ENCODE data around the gene FRMD1.

FRMD1 gene

DNA sequence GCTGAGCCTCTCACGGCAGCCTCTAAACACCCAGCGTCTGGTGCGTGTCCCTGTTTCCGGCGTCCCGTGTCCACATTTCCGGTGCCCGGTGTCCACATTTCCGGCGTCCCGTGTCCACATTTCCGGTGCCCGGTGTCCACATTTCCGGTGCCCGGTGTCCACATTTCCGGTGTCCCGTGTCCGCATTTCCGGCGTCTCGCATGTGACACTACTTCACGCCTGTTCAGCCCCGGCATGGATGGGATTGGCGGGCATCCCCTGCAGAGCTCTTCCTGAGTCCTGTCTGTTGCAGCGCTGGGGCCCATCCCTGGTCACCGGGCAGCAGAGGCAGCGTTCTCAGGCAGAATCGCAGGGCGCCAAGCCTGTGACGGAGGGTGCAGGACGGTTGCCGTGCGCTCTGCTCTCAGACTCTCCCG, 3.2 kb downstream of the FRMD1 start:
- no peak for DNase-seq

DNA sequence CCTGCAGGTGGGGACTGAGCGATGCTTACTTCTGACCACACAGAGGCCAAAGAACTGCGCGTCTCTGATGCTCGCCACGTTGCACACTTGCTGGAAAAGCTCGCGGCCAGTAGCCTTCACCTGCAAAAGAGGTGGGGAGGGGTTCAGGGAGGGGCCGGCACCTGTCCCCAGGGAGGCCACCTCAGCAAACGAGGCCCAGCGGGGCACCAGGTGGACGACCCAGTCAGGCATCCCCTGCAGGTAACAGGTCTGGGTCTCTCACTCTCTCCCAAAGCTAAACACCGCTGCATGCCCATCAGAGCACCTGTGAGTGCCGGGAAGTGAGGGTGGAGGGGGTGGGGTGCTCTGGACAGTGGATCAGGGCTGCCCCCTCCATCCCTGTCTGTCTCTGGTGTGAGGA, 3.8 kb downstream of the FRMD1 start:
- DNase-seq: no peak

DNA sequence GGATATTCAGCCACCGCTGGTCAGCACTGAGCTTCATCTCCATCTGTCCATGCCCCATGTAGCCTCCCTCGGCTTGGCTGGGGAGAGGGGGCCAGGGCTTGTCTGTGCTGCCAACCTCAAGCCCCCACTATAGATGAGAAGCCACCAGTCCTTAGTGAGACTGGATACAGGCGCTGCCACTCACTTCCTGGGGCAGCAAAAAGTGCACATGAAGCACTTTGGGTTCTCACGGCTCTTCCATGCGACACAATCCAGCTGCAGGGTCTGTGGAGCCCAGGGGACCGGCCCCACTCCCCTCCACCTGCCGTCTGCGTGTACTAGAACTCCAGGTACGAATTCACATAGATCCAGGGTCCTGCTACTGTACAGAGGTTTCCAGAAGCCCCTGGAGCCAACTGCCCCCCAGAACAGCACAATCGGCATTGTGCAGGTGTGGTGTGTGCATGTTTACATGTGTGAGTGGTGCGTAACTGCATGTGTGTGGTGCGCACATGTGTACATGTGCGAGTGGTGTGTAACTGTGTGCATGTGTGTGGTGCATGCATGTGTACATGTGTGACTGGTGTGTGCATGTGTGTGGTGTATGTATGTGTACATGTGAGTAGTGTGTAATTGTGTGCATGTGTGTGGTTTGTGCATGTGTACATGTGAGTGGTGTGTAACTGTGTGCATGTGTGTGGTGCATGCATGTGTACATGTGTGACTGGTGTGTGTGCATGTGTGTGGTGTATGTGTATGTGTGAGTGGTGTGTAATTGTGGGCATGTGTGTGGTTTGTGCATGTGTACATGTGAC, 4.9 kb downstream of the FRMD1 start:
- DNase-seq: no peak

DNA sequence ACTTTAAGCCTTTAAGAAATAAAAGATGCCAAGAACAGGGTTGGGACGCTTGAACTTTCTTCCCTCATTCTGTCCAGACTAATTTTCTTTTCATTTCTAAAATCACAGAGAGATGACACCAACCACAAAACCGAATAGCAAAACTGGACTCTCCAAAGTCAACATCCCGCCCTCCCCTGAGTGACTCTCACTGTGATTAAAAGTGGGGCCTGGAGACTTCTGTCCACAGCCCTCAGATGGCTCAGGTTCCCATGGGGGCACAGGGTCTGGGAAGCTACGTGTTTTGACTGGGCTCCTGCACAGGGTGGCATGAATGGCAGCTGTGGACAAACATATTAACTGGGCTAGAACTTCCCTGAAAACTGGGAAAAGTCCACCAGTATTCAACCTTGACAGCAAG, 6.3 kb downstream of the FRMD1 start:
- DNase-seq: no peak

DNA sequence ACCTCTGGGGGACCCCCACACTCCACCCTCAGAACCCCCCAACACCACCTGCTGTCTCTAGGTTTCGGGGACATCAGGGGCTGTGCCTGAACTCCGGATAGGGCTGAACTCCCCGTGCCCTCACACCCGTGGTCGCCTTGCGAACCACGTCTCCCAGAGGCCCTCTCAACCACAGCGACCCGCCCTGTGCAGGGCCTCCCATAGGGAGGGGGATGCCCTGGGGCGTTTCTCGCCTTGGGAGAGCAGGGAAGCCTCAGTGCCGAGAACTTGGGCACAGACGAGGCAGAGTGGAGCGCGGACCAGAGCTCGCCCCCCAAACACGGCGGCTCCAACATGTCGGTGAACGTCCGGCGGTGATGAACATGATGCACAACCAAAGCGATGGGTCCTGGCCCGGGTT, 6.8 kb downstream of the FRMD1 start:
- DNase-seq: no peak

DNA sequence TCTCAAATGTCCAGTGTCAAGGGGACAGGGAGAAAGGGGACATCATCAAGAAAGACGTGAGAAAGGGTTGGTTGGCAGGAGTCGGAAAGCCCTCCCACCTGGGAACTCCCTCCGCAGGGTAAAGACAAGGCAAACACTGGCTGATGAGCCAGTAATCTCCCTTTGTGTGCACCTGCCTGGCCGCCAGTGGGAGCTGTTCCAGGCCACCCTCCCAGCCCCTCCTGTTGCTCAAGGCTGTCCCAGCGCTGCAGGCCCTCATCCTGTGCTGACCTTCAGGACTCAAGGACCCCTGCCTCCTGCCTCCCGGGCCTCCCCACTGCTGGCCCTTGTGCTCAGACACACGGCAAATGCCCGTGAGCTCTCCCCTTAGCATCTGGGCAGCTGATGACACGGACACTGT, 7.4 kb downstream of the FRMD1 start:
- no peak for DNase-seq

DNA sequence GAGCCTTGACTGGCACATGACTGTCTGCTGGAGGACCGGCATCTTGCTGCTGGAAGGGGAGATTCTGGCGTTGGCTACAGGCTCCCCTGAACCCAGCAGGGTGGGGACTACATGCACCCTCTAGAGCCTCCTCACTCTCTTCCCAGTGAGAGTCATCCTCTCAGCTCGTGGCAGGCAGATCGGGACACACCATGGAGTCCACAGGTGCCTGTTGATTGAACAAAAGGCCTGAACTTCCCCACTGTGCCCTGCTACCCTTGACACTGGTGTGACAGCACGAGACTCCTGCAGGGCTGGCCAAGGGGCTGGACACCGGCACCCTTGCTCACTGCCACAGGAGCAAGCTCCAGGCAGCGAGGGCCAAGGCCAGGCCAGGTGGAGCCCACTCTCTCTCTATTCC, 8.2 kb downstream of the FRMD1 start:
- no peak for DNase-seq

DNA sequence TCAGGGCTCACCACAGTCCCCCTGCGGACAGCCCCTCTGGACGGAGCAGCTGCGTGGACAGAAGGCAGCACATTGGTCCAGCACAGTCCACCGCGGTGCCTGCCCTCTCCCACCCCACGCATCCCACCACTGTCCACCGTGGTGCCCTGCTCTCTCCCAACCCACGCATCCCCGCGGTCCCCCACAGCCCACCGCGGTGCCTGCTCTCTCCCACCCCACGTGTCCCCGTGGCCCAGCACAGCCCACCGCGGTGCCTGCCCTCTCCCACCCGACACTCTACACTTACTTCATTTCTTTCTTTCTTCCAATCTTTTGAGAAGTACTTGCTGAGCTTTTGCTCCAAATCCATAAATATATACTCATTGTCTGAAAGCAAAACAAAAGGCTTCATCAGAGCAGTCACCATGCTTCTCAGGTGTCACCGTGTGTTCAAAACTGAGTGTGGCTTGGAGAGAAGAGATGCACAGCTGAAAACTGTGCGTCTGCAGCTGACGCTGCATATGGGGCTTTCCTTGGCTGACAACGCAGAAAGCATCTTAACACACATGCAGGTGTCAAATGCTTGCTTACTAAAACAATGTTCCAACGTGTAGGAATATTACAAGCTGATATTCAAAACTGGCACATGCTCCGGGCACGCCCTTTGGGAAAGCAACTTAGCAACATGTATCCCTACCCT, 11.8 kb downstream of the FRMD1 start:
- no peak for DNase-seq

DNA sequence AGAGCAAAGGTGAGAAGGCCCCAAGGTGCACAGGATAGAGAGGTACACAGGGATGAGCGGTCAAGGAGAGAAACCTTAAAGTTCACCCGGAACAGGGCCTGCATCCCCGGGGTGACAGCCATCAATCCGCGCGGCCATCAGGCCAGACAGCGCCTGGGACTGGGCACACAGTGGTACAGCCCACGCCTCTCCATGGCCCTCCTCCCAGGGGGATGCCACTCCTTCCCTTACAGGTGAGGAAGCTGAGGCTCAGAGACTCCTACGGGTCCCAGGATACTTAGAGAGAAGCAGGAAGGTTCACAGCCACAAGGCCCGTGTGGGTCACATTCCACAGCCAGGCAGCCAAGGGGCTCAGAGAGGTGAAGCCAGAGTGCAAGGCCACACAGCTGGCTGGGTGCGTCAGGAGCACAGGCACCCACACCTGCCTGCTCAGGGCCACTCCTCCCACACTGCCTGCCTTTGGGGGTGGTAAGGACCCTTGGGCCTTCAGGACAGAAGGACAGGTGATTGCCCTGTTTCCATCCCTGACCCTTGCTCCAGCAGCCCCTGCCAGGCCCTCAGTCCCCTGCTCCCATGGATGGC, 14.7 kb downstream of the FRMD1 start:
- no peak for DNase-seq

DNA sequence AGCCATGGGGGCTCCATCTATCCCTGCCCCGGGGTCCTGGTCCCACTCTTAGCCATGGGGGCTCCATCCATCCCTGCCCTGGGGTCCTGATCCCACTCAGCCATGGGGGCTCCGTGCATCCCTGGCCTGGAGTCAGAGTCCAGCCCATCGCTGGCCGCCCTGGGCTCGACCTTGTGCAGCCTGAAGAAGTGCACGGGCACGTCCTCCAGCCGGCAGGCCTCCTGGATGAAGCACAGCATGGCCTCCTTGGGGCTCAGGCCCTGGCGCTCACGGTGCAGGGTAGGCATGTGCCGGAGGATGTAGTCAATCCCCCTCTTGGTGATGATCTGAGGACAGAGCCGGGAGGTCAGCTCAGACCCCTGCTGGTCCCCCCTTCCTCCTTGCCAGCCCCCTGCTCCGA, 15.6 kb downstream of the FRMD1 start:
- DNase-seq: no peak

DNA sequence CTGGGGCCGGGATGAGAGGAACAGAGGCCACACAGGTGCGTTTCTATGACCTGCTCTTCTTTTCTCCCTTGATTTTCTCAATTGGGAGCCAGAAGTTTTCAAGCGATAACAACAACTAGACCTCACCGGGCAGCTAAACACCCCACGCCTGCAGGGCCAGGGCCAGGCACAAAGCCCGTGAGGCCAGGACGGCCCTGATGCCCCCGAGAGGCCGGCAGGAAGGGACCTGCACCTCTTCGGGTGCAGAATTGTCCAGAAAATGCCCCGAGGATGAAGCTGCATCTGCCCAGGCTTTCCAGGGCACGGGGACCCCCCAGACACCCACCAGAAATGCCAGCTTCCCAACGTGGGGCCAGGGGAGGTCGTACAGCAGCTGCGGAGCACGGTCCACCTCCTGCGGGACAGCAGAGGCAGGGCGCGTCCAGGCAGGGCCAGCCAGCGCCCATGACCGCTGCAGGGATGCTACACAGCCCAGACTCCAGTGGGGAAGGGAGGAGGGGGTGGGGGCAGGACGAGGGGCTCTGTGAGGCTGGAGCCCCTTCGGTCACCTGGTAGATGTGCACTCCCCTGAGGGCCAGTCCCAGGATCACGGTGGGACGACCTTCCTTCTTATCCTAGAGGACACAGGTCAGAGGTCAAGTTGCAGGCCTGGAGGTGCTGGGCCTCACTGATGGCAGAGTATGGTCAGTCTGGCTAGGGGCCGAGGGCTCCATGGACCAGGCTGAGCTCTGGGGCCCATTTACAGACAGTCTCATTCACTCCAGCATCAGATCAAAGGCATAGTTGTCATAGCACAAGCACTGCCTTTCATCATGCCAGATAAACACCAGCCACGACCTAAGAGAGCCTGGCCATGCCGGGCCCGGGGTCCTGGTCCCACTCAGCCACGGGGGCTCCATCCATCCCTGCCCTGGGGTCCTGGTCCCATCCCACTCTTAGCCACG, 16.4 kb downstream of the FRMD1 start:
- no peak for DNase-seq

DNA sequence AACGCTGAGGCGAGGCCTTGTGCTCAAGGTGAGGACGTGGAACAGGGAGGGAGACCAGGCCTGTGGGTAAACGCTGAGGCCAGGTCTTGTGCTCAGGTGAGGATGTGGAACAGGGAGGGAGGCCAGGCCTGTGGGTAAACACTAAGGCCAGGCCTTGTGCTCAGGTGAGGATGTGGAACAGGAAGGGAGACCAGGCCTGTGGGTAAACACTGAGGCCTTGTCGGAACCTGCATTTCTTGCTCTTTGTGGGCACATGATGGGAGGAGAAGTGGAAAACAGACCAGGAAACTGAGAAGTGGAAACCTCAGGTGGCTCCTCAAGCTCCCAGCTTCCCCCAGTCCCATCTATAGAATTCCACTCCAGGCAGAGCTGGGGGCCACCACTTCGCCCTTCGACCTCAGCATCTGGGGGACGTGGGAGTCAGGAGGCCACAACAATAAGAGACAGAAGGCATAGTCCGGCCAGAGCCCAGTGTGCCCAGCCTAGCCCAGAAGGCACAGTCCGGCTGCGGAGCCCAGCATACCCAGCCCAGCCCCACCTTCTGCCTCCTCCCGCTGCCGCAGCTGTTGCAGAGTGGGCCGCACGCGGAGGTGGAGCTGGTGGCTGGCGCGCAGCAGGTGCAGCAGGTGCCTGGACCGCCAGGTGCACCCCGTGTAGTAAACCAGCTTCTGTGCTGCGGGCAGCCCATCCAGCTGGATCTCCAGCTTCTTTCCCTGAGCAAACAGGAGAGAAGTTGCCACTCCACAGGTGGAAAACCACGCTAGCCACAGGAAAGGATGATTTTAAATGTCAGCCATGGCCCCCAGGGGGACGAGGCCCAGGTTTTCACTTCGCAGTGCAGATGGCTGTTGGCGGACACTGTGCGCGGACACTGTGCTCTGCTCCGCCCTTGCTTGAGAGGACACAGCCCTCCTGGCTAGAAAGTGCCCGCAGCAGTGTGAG, 17.5 kb downstream of the FRMD1 start:
- no peak for DNase-seq

DNA sequence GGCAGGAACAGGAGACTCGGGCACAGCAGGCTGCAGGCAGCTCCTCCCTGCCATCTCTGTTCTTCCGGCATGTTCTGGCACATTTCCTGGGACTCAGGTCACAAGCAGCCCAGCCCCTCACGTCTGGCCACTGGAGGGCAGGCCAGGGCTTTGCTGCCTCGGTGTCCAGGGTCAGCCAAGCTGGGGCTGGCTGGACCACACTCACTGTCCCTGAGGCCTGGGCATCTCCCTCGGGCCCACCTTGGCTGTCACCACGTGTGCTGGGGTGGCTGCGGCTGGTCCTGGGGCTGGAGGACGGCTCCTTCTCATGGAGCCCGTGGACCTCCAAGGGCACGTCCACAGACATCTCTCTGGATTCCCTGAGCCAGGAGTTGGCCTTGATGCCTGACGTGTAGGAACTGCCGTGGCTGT, 18.5 kb downstream of the FRMD1 start:
- DNase-seq: no peak

DNA sequence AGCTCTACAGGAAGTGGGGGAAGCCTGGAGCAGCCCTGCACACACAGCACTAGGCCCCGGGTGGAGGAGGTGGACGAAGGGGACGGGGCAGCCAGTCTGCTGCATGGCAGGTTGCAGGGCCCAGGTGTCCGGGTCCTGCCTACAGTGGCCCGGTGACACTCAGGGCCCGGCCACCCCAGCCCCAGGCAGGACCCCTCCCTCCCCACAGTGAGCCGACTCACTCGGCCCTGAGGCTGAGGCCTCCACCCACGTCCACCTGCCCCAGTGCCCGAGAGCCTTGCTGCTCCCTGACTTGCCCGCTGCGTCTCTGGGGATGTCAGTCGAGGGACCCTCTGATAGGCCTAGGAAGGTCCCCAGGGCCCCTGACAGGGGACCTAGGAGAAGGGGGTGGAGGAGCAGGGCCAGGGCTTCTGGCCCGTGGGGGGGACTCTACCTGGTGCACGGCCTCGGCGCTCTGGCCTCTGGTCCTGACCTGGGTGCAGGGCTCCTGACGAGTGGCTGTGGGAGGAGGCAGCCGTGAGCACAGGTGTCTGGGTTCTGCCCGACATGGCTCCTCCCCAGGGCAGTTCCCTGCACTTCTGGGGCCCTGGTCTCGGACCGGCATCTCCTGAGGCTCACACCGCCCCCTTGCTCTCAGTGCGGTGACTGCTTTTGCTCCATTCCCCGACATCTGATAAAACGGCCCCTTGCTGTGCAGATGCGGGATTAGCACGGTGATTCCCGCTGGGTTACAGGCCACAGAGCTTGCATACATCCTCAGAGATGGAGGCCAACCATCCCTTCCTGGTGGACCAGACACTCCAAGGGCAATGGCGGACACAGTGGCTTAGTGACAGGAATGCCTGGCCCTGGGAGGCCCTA, 20.1 kb downstream of the FRMD1 start:
- DNase-seq: no peak

DNA sequence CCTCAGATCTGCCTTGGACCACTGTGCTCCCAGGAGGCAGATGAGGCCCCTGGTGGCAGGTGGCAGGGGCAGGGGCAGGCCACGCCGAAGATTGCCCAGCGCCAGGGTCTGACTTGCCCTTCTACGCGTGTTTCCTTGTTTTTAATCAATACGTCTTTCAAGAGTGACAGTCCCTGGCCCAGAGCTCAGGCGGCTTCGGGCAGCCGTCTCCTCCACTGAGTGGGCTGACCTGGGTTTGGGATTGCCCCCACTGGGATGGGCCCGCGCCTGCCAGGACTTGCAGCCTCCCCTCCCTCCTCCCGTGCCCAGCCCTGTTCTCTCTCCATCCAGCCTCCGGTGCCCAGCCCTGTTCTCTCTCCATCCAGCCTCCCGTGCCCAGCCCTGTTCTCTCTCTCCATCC, 21.2 kb downstream of the FRMD1 start:
- DNase-seq: no peak

DNA sequence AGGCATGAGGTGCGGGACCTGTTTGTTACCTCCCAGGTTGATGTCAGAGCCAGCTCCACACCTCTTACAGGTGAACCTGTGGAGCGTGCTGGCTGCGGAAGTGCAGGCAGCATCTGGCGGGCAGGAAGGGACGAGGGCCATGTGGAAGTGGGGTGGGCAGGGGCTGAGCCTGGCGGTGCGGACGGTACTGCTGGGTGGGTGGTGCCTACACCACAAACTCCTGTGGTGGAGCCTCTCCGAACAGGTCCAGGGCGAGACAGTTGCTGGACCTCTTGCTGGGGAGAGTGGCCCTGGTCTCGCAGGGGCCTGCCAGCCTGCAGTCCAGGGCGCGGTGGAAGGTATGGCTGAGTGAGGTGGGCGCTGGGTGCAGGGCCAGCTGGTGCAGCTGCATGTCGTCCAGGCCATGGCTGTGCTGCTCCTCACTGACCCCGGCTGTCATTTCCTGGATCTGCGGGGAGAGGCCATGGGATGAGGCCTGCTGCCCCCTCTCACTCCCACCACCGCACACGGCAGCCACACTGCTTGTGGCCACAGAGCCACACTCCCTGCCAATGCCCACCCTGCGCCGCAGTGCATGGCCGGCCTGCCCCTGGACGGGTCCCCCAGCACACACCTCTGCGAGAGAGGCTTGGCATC, 22.0 kb downstream of the FRMD1 start:
- DNase-seq: no peak

DNA sequence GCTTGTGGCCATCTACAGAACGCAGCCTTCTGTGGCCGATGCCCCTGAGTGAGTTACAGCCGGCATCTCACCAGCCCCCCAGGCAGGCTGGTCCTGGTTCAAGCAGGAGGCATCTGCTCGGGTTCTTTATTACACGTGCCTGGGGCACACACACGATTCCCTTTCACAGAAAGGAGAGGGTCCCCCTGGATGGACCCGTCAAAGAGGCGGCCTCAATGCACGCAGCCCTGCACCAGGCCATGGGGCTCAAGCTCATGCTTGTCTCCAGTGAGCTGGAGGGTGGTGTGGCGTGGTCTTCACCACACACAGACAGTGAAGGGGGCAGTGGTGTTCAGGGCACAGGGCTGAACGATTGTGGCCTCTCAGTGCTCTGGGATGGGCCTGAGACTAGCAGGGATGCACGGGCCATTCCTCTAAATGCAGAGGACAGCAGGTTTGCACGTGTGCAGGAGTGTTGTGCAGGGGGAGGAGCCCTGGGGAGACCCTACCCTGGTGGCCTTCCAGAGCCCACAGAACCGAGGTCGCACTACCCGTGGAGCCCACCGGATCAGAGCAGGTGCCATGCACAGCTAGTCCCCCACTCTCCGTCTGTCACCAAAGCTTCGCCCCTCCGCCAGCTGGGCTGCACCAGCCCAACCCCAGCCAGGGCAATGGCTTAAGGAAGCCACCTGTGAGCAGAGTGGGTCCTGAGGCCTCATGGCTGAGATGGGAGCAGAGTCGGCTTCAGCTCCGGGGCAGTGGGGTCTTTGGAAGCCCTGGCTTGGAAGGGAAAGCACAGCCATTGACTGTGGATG, 23.1 kb downstream of the FRMD1 start:
- DNase-seq: no peak

DNA sequence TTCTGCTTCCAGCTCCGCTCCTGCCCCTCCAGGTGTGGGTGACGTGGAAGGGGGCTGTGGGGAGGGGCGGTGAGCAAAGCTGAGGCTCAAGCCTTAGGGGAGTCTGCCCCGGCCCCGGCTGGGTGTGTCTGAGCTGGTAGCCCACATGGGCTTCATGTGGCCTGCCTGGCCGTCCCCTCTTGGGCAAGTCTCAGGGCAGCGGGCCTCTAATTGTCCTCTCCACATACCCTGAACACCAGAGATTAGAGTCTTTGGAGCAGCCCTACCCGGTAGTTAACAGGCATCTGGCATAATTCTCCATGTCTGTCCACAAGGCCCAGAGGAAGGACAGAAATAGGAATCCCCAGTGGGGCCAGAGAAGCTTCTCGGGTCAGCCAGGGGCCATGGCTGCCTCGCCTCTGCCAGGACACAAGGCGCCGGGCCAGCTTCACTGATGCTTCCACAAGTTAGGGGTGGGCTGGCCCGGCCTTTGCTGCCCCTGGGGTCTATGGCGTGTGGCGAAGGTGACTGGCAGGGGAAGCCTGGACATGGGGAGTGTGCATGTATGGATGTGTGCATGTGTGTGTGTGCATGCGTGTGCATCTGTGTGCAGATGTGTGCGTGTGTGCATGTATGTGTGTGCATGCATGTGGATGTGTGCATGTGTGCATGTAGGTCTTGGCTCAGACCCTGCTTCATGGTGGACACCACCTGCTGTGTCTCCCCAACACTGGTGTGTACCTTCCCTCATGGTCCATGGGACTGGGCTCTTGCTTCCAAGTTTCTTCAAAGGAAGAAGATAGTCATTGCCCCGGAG, 24.0 kb downstream of the FRMD1 start:
- DNase-seq: no peak
